HG03159 (cell line): Measurements from ENCODE around the gene ZBTB45.
A peak's percentile ranks its signal among the peaks of the same experiment; 100 is the strongest.
"Not testable (repeated sequence)": the region's sequence is repeated elsewhere in the genome, so short reads cannot be mapped to it uniquely, and the experiment has no call there.

Source experiments
- ATAC-seq: cut with Tn5 transposase; IDR thresholded peaks from one replicate; pipeline ENCODE4 v1.9.1; 2021; ENCODE audit warnings: mild to moderate bottlenecking, moderate library complexity; ENCODE audit not compliant: unreplicated experiment

ZBTB45 gene

DNA sequence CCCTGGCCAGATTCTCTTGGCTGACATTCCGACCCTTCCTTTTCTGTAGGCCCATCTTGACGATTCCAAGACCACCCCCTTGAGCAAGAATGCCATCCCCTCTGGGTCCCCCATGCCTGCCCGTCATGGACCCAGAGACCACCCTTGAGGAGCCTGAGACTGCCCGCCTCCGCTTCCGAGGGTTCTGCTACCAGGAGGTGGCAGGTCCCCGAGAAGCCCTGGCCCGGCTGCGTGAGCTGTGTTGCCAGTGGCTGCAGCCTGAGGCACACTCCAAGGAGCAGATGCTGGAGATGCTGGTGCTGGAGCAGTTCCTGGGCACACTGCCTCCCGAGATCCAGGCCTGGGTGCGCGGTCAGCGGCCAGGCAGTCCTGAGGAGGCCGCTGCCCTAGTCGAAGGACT is 42.5 kb downstream of the ZBTB45 start:
- no peak for ATAC-seq

DNA sequence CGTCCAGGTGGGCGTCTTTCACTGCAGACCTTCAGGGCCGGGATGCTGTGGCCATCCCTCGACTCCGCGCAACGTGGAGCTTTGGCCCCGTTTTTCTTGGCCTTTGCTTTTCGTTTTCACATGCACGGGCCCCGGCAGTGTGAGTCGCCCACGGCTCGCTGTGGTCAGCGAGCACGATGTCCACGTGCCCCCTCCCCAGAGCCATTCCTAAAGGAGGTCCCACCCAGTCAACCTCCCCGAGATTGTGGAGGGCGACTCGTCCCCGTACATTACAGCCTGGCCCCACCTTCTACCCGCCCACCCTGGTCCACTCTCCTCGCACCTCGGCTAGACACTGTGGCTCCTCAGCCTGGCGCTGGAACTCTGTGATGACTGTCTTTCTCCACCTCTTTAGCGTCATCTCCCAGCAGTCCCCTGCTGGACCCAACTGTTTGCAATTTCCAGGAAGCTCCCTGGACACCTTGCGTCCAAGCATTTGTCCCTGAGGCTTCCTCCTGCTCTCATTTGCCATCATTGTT is 43.1 kb downstream of the ZBTB45 start:
- ATAC-seq: no peak

DNA sequence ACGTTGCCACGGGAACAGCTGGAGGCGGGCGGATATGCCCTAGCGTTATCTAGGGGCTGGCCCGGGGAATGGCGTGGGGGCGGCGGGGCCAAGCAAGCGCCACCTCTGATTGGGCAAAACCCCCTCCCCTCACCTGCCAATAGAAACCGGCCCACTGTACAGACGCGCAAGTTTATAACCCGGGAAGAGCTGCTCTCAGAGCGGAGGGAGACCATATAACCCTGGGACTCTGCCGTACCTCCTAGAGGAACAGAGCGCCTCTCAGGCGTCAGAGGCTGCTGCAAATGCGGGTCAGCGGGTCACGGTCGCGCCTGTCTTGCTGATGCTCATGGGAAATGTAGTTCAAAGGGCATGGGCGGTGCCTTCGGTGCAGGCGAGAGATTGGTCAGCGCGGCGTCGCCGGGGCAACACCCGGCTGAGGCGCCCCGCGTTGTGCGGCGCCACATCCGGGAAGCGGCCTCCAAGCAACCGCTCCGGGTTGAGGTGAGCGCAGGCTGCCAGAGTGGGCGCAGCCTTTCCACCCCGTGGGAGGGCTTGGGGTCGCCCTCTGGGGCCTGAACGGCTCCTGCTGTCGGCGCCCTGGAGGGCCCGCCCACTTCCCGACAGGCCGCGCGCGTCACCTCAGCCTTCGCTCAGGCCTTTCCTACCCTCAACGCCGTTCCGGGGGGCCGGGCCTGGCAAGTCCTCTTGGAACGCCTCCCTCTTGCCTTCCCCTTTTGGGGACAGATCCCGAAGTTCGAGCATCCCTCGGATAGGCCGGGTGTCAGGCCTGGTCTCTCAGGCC is 43.7 kb downstream of the ZBTB45 start, which contains the start of gene ZNF446:
ZNF446 (plus strand) TSS at position 639 of the 784 bp plus-strand sequence. CDS start 867 bp downstream, outside the sequence.
- ATAC-seq: peak; percentile 84

DNA sequence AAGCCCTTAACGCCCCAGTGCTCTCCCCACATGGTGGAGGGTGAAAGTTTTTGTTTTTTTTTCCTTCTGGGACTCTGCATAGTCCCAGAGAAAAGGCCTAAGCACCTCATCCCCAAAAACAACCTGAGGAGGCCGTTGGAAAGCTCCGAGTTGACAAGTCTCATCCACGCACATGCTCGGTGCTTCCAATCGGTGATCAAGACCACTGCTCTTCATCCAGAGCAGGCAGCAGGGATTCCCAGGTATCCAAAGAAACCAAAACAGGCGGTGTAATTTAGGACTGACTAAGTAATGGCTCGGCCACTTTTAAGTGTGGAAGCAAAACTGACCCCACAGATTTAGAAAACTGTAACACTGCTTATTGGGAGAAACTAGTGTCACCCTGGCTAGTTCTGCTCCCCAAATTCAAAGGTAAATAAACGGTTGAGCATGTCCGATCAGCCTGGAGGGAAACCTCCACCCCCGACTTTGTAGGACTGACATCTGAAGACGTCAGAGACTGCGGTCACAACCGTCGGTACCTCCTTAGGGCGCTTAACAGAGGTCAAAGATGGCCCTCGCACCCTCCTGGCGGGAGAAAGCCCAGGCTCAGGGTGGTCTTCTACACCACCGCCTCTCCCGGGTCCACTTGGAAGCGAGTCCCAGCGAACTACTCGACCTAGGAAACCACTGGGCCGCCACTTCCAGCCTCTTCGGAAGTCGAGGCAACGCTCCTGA is 44.5 kb downstream of the ZBTB45 start:
- ATAC-seq: peak; percentile 13

DNA sequence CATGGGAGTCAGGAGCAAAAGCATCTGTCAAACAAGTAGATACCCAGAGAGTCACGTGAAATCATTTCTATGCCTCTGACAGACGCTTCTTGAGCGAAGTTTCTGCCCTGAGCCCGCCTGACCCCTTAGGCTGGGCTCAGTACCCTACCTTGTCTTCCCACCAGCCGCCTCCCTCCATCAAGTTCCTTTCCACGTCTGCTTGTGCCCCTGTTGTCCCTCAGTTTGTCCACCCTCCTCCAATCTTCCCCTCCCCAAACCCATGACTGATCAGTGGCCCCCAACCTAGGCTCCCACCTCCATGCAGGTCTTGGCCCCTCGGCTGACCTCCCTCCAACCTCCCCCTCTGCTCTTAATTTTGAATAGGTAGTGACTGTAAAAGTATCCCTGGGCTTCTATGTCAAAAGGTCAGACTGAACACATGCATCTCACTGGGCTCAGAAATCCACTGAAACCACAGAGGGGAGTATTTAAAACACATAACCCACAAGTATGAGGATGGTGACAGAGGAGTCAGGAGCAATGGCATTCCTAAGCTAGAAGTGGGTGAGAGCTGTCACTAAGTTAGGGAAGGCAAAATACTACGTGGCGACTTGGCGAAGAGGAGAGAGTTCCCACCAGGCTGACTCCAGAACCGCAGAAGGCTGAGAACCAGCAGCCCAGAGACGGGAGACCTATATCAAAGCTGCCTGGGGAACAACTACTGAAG is 45.2 kb downstream of the ZBTB45 start:
- no peak for ATAC-seq

DNA sequence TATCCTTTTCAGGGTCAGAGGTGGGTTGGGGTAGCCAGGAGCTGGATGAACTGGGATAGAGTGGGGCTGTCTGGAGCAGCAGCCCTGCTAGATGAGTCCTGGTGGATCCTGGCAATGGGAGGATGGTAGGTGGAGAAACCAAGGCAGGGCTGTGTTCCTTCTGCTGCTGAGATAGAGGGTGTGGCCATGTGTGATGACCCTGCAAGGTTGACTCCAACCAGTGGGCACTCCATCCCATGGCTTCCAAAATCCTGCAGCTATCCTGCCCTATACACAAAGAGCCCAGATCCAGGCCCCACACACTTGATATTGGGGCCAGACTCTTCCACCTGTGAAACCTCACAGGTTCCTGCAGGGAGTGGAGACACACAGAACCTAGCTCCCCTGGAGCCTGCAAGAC is 45.8 kb downstream of the ZBTB45 start:
- ATAC-seq: no peak

DNA sequence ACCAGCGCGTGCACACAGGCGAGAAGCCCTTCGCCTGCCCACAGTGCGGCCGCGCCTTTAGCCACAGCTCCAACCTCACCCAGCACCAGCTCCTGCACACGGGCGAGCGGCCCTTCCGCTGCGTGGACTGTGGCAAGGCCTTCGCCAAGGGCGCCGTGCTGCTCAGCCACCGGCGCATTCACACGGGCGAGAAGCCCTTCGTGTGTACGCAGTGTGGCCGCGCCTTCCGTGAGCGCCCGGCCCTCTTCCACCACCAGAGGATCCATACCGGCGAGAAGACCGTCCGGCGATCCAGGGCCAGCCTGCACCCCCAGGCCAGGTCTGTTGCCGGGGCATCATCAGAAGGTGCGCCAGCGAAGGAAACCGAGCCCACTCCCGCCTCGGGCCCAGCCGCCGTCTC is 47.9 kb downstream of the ZBTB45 start:
- no peak for ATAC-seq

DNA sequence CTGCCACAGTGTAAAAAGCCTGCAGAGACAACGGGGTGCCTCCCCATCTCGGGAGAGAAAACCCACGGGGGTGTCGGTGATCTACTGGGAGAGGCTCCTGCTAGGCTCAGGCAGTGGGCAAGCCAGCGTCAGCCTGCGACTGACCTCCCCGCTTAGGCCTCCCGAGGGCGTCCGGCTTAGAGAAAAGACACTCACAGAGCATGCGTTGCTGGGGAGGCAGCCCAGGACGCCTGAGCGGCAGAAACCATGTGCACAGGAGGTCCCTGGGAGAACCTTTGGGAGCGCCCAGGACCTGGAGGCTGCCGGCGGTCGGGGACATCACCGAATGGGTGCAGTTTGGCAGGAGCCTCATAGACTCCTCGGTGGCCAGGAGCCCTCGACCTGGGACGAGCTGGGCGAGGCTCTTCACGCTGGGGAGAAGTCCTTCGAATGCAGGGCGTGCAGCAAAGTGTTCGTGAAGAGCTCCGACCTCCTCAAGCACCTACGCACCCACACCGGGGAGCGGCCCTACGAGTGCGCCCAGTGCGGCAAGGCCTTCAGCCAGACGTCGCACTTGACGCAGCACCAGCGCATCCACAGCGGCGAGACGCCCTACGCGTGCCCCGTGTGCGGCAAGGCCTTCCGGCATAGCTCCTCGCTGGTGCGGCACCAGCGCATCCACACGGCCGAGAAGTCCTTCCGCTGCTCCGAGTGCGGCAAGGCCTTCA is 48.6 kb downstream of the ZBTB45 start:
- ATAC-seq: not testable (repeated sequence)

DNA sequence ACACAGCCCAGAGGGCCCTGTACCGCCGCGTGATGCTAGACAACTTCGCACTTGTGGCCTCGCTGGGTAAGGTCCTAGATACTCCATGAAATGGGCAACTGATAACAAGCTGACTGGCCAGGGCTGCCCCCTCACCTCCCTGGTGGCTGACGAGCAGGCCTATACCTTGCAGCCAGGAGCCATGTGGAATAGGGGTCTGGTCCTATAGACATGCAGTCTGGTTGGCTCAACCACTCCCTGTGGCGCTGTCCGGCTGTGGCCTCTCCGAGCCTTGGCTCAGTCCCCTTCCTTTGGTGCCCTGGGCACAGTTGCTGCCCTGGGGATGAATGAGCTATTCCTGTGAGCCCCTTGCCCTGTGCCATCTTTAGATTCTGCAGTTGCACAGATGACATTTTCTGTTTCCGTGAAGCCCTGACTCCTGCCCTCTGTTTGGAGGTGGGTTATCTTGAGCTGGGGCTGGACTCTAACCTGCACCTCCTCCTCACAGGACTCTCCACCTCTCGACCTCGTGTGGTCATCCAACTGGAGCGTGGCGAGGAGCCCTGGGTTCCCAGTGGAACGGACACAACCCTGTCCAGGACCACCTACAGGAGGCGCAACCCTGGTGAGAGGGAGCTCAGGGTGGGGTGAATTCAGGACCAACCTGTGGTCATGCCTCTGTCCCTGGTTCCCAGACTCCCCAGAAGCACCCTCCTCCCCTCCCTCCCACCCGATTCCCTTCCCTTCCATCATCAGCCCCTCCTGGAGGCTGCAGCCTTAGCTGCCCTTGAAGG is 50.2 kb downstream of the ZBTB45 start:
- no peak for ATAC-seq

DNA sequence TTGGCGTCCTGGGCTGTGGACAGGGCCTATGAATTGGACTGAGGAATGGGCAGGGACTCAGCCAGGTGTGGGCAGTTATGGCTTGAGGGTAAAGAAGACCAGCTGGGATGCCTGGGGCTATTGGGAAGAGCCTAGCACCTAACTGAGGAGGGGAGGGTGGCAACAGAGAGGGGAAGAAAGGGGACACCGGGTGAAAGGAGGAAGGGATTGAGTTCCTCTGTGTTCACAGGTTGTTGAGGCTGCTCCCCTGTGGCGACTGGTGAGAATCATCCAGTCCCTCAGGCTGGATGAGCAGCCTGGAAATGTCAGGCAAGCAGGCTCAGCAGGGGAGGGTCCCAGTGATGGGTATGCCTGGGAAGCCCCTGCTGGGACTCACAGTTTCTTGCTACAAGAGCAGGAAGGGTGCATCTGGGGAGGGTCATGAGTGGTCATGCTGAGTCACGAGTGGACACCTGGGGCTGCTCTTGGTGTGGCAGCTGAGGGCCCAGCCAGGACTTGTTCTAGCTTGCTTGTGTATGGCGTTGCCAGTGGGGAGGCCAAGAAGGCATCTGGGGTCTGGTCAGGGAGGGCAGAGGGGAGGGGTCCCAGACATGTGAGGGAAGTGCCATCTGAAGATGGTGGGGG is 51.3 kb downstream of the ZBTB45 start:
- ATAC-seq: no peak

DNA sequence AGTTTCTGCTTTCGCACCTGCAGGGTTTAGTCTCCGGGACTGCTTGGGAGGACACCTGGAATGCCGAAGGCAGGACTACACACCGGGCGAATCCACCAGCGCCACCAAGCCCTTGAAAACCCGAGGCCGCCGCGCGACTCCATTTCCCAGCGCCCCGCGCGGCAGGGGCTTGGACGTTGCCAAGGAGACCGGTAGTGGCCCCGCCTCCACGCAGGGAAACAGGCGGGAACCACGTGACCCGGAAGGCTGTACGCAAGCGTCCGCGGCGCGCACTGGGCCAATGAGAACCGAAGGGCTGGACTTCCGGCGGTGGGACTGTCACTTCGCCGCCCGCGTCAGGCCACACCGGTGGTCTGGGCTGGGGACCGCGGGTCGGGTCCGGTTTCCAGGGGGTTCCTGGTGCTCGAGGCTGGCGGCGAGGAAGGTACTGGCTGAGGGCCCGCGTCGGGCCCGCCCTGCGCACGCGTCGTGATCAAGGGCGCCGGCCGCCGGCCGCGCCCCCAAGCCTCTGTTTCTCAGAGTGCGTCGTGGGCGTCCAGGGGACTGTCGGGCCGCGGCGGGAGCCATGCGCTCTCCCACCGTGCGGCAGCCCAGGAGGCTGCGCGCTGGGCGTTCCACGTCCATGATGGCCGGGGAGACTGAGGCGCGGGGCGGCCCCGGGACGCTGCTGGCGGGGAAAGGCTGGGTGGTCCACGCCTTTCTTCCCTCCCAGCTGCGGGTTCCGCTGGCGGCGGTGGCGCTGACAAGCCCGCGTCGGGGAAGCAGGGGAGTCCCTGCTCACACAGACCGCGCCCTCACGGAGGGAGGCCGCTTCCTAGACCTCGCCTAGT is 52.6 kb downstream of the ZBTB45 start, which contains the start of gene ZNF324:
ZNF324 (plus strand) TSS at position 321 of the 830 bp plus-strand sequence. CDS start 2,106 bp downstream, outside the sequence.
- ATAC-seq: peak; percentile 81

DNA sequence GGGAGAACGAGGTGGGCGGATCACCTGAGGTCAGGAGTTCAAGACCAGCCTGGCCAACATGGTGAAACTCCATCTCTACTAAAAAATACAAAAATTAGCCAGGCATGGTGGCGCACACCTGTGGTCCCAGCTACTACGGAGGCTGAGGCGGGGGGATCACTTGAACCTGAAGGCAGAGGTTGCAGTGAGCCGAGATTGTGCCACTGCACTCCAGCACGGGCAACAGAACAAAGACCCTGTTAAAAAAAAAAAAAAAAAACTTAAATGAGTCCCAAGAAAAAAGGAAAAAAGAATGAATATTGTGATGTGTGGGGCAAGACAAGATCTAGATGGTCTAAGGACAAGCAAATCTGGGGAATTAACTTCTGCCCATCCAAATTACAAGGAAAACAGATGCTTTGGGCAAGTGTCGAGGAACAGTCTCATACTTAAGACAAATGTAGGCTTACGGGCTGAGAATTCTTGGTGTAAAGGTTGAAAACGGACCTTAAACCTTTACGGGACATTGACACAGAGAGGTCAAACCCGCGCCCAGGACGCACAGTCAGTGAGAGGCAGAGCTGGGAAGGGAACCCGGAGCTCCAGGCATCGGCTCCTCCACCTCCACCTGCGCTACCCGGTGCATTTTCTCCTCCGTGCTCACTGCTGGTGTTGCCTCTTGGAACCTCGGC is 53.4 kb downstream of the ZBTB45 start:
- peak; percentile 19 for ATAC-seq
